Endothelial cell of umbilical vein (primary cell): ENCODE results near the gene INSRR. TPM values are rescaled to one million over a fixed set of nuclear protein-coding genes. Genes with fewer than 3 reads are reported as not detected.
A peak's percentile ranks its signal among the peaks of the same experiment; 100 is the strongest.

ENCODE experiments used
- BruUV-seq: library from RNA; stranded (reverse); fragments of 400-500 nt; replicated peaks from 2 replicates; lab custom pipeline; 2021; lab: Mats Ljungman, UMichigan
- CTCF ChIA-PET: fragments of 300-600, 350-600 bp; sonication (Branson Sonifier 250); formaldehyde crosslinking; loops from one replicate; lab custom pipeline; 2021; ENCODE audit warnings: antibody characterized with exemption, inconsistent platforms; lab: Charles Lee
- POLR2A ChIA-PET: fragments of 300-600, 350-600 bp; sonication (Branson Sonifier 250); formaldehyde crosslinking; loops from one replicate; lab custom pipeline; 2021; ENCODE audit warnings: antibody characterized with exemption, inconsistent platforms; lab: Charles Lee
- DNase-seq: peaks from one replicate; pipeline ENCODE4 v3.0.0-alpha.2; 2011; ENCODE audit warnings: low read depth, low spot score
- FAIRE-seq: peaks from 2 replicates; lab custom pipeline; 2011; peaks lifted over from hg19 to GRCh38; lab: Jason Lieb, UNC
- H2AFZ ChIP-seq: 2 replicates; pipeline ENCODE4 v1.6.0; 2012; ENCODE audit warnings: low read depth, low read length, control low read depth, inconsistent platforms
- H3K27ac ChIP-seq: 2 replicates; pipeline ENCODE4 v1.5.1; 2011; ENCODE audit warnings: low read depth, mild to moderate bottlenecking, control low read depth, low read length, moderate library complexity; ENCODE audit not compliant: insufficient read depth
- H3K27me3 ChIP-seq, 2 experiments: 2 replicates each; pipeline versions ENCODE4 v1.6.0 to v1.6.1; 2011; ENCODE audit warnings: low read length in 2 of 2, mixed read lengths in 1 of 2; ENCODE audit not compliant: control insufficient read depth in 2 of 2, insufficient read depth in 2 of 2
- H3K36me3 ChIP-seq, 2 experiments: 2 replicates in 1 of 2; 3 replicates in 1 of 2; pipeline ENCODE4 v1.5.1; 2011; ENCODE audit warnings: low read length in 2 of 2, mild to moderate bottlenecking in 1 of 2, moderate library complexity in 1 of 2; ENCODE audit not compliant: control insufficient read depth in 2 of 2, insufficient read depth in 2 of 2; ENCODE audit errors: extremely low read depth in 1 of 2
- H3K4me1 ChIP-seq: 3 replicates; pipeline ENCODE4 v1.5.1; 2011; ENCODE audit warnings: mild to moderate bottlenecking, low read length; ENCODE audit not compliant: control insufficient read depth, insufficient read depth; ENCODE audit errors: extremely low read depth
- H3K4me2 ChIP-seq: 2 replicates; pipeline ENCODE4 v1.6.1; 2011; ENCODE audit warnings: low read length, control low read depth, mixed read lengths; ENCODE audit not compliant: insufficient read depth
- H3K4me3 ChIP-seq, 3 experiments: fragments of 200-600 bp in 1 of 3; sonication (generic), shearing (Covaris generic) in 1 of 3; replicated peaks in 1 of 3; 2 replicates each; pipeline ENCODE4 v1.5.1; 2011 to 2016; ENCODE audit warnings: control low read depth in 3 of 3, low read length in 3 of 3, mild to moderate bottlenecking in 2 of 3, inconsistent platforms in 1 of 3, low read depth in 1 of 3, moderate library complexity in 1 of 3; ENCODE audit not compliant: insufficient read depth in 1 of 3
- H3K79me2 ChIP-seq: 2 replicates; pipeline ENCODE4 v1.6.0; 2012; ENCODE audit warnings: low read length, inconsistent platforms; ENCODE audit not compliant: control insufficient read depth, insufficient read depth
- H3K9ac ChIP-seq: replicated peaks from 2 replicates; pipeline ENCODE3; 2011; ENCODE audit warnings: low read length, control low read depth; ENCODE audit not compliant: insufficient read depth; ENCODE audit errors: extremely low read depth
- H3K9me1 ChIP-seq: replicated peaks from 3 replicates; pipeline ENCODE4 v1.6.0; 2011; ENCODE audit warnings: mild to moderate bottlenecking, low read length; ENCODE audit not compliant: control insufficient read depth, insufficient read depth; ENCODE audit errors: extremely low read depth
- H3K9me3 ChIP-seq: replicated peaks from 2 replicates; pipeline ENCODE4 v1.5.1; 2012; ENCODE audit warnings: low read length, inconsistent platforms; ENCODE audit not compliant: control insufficient read depth, insufficient read depth
- H4K20me1 ChIP-seq: replicated peaks from 2 replicates; pipeline ENCODE3; 2011; ENCODE audit warnings: mild to moderate bottlenecking, low read length; ENCODE audit not compliant: control insufficient read depth, insufficient read depth; ENCODE audit errors: extremely low read depth
- CTCF ChIP-seq, 2 donors: IDR thresholded peaks; 1 replicate in 1 of 2; 2 replicates in 1 of 2; pipeline ENCODE4 v1.5.1; 2011; ENCODE audit warnings: low read length in 2 of 2, mild to moderate bottlenecking in 2 of 2, moderate library complexity in 2 of 2, control low read depth in 1 of 2, inconsistent platforms in 1 of 2, low read depth in 1 of 2; ENCODE audit not compliant: insufficient read depth in 1 of 2; ENCODE audit errors: extremely low read depth in 1 of 2
- EZH2 ChIP-seq: IDR thresholded peaks from 2 replicates; pipeline ENCODE4 v1.6.1; 2012; ENCODE audit warnings: borderline replicate concordance, low read depth, mild to moderate bottlenecking, moderate library complexity, low read length, inconsistent platforms; ENCODE audit not compliant: severe bottlenecking
- FOS ChIP-seq: IDR thresholded peaks from 2 replicates; pipeline ENCODE4 v1.6.1; 2011; ENCODE audit warnings: mild to moderate bottlenecking, low read length, moderate library complexity, borderline replicate concordance; ENCODE audit not compliant: insufficient read depth
- GATA2 ChIP-seq: IDR thresholded peaks from 2 replicates; pipeline ENCODE4 v1.7.0; 2011; ENCODE audit warnings: low read depth, mild to moderate bottlenecking, moderate library complexity, mixed read lengths, low read length; ENCODE audit not compliant: insufficient read length, insufficient read depth
- JUN ChIP-seq: IDR thresholded peaks from 2 replicates; pipeline ENCODE4 v1.6.1; 2011; ENCODE audit warnings: borderline replicate concordance, low read depth; ENCODE audit not compliant: insufficient read length, insufficient read depth
- MAX ChIP-seq: IDR thresholded peaks from 2 replicates; pipeline ENCODE4 v1.6.1; 2011; ENCODE audit not compliant: insufficient read depth, insufficient read length
- MYC ChIP-seq: IDR thresholded peaks from one replicate; pipeline ENCODE4 v1.6.1; 2011; ENCODE audit warnings: mild to moderate bottlenecking, low read depth, low read length
- POLR2A ChIP-seq: IDR thresholded peaks from 2 replicates; pipeline ENCODE4 v1.6.1; 2012; ENCODE audit warnings: low read depth, mild to moderate bottlenecking, control low read depth, low read length
- POLR2AphosphoS5 ChIP-seq: IDR thresholded peaks from 2 replicates; pipeline ENCODE4 v1.6.1; 2012; ENCODE audit warnings: low read depth, mild to moderate bottlenecking, control low read depth, low read length, moderate library complexity; ENCODE audit not compliant: insufficient read depth
- dilution Hi-C: fragments of 300-500 bp; cut with MboI; formaldehyde crosslinking; loops from one replicate; pipeline ENCODE4 v1.15.0; 2019; ENCODE audit warnings: low sequenced_read_pairs; ENCODE audit not compliant: extremely low pct_ligation_motif_present
- intact Hi-C: fragments of 100-400 bp; cut with micrococcal nuclease; formaldehyde crosslinking; loops from one replicate; pipeline ENCODE4 v1.10.0; 2022
- polyA plus RNA-seq, 4 experiments: library from polyadenylated mRNA; depleted of rRNA in 3 of 4; stranded (reverse) in 3 of 4; unstranded in 1 of 4; fragments of >200 nt; gene quantifications; 2 replicates each; pipeline versions ENCODE4 v1.2.1 to v1.2.3, GENCODE V29; 2011 to 2012; ENCODE audit warnings: missing spikeins in 1 of 4
- total RNA-seq: library from RNA; stranded (reverse); gene quantifications from 2 replicates; pipeline ENCODE4 v1.2.3, GENCODE V29; 2021

INSRR gene
- total and polyA plus RNA-seq, 2 donors (not counting 3 experiments of a cell fraction or from before 2014, with no cell fraction given), result not detected

- ChIA-PET CTCF (interaction anchor here (0.7 to 10.5 kb wide), 53 partner anchors 8 to 239 kb away, joined by 3 to 336 read pairs (median 8); partner anchors contain the start of genes CRABP2, HDGF, ISG20L2 and METTL25B), POLR2A (interaction anchor here (0.6 to 0.7 kb wide), 2 partner anchors 15 to 154 kb away, joined by 3 read pairs; no protein-coding TSS in a partner anchor)
- H3K9me3 ChIP-seq, result no peaks in the 10 kb centered on the region
- dilution Hi-C loops, result no loop called here
- FAIRE-seq (no peak), DNase-seq (peak; percentile 17)
- no peak within 1 kb of the TSS for H3K9ac ChIP-seq
- H3K4me2 ChIP-seq, result peak within 1 kb of the TSS; percentile 64
- peak within 1 kb of the TSS in 2 of 3 experiments; percentile 1 to 30 for H3K4me3 ChIP-seq
- H2AFZ ChIP-seq, result peak within 1 kb of the TSS; percentile 55
- TF ChIP-seq MAX (no peak), EZH2 (peak; percentile 43)
- intact Hi-C loops, result loop anchor here (1.0 to 2.0 kb wide), 8 partner anchors 22 to 172 kb away; partner anchors contain the start of gene PRCC
- no peaks in the 10 kb centered on the region for H3K79me2 ChIP-seq
- no peak within 1 kb of the TSS for H3K27ac ChIP-seq
- no peaks in the 10 kb centered on the region for H3K9me1 ChIP-seq
- peaks cover 39 to 40% of the 10 kb centered on the region in 2 experiments for H3K27me3 ChIP-seq
- peaks cover 17% of the 10 kb centered on the region for H3K4me1 ChIP-seq
- BruUV-seq, result no TSS peak
- no peaks in the 10 kb centered on the region for H4K20me1 ChIP-seq
- H3K36me3 ChIP-seq, result no peaks in the 10 kb centered on the region
These were observed 1.9 kb upstream of the INSRR start, which contains the start of gene NTRK1 for GRCh38 chr1:156860628-156861423. NTRK1 (plus strand) TSS chr1:156860865; CDS start chr1:156860935, 70 bp downstream.

GRCh38 chr1:156860113-156860627 lies 1.3 kb upstream of the INSRR start:
- dilution Hi-C loops (no loop called here), intact Hi-C loops (loop anchor here (1.0 to 2.0 kb wide), 8 partner anchors 21 to 171 kb away; partner anchors contain the start of gene PRCC)
- TF ChIP-seq CTCF (IDR thresholded peaks at IDR 0.05; ENCODE audit: extremely low read depth in 1 of 2, insufficient read depth in 1 of 2, low read depth in 1 of 2, low read length in 2 of 2), result peak; percentile 79 to 90
- peak; percentile 60 for TF ChIP-seq EZH2
- TF ChIP-seq GATA2, result no peak
- no peak for TF ChIP-seq FOS
- no peak for TF ChIP-seq MAX
- no peak for TF ChIP-seq JUN
- TF ChIP-seq POLR2AphosphoS5, result no peak
- no peak for TF ChIP-seq POLR2A
- no peak for TF ChIP-seq MYC
- peak overlapping the region in 2 of 3 experiments; percentile 1 to 30 for H3K4me3 ChIP-seq
- no peaks in the 10 kb centered on the region for H3K36me3 ChIP-seq
- peak overlapping the region; percentile 55 for H2AFZ ChIP-seq
- CTCF ChIA-PET, result interaction anchor here (0.7 to 10.5 kb wide), 59 partner anchors 10 to 251 kb away, joined by 3 to 336 read pairs (median 7); partner anchors contain the start of genes CRABP2, HDGF, ISG20L2 and METTL25B
- H3K9me3 ChIP-seq, result no peaks in the 10 kb centered on the region
- BruUV-seq, result no TSS peak
- POLR2A ChIA-PET, result interaction anchor here (0.7 kb wide), 2 partner anchors 132 to 153 kb away, joined by 3 read pairs; partner anchors contain the start of genes ISG20L2 and METTL25B
- peak; percentile 48 for FAIRE-seq
- H3K27ac ChIP-seq, result no peak overlapping the region
- peaks cover 39 to 40% of the 10 kb centered on the region in 2 experiments for H3K27me3 ChIP-seq
- H3K4me1 ChIP-seq, result peaks cover 17% of the 10 kb centered on the region
- peak; percentile 40 for DNase-seq
- no peak overlapping the region for H3K9ac ChIP-seq
- H3K9me1 ChIP-seq, result no peaks in the 10 kb centered on the region
- H3K79me2 ChIP-seq, result no peaks in the 10 kb centered on the region
- no peaks in the 10 kb centered on the region for H4K20me1 ChIP-seq
- peak overlapping the region; percentile 64 for H3K4me2 ChIP-seq
